Mucosa of stomach (tissue), 1 donor: ENCODE measurements around the gene BABAM1.

Experiments used
- H3K27me3 ChIP-seq: one replicate; pipeline ENCODE4 v1.7.0; 2013; ENCODE audit warnings: mild to moderate bottlenecking, low read length; ENCODE audit not compliant: control insufficient read depth, insufficient read depth
- H3K36me3 ChIP-seq: one replicate; pipeline ENCODE4 v1.7.0; 2013; ENCODE audit warnings: low read length; ENCODE audit not compliant: control insufficient read depth, insufficient read depth
- H3K4me1 ChIP-seq: one replicate; pipeline ENCODE4 v1.7.0; 2013; ENCODE audit warnings: mild to moderate bottlenecking, low read length; ENCODE audit not compliant: control insufficient read depth, insufficient read depth
- H3K4me3 ChIP-seq: one replicate; pipeline ENCODE4 v1.7.0; 2013; ENCODE audit warnings: low read length
- H3K9ac ChIP-seq: one replicate; pipeline ENCODE4 v1.7.0; 2013; ENCODE audit warnings: mild to moderate bottlenecking, low read length, moderate library complexity
- H3K9me3 ChIP-seq: one replicate; pipeline ENCODE4 v1.7.0; 2013; ENCODE audit warnings: mild to moderate bottlenecking, low read length, moderate library complexity; ENCODE audit not compliant: control insufficient read depth
- donor health status: Pancreatic carcinoma.

BABAM1 gene

GRCh38 chr19:17266975-17267788, at the start of gene BABAM1:
TSS of gene BABAM1 (plus strand) at chr19:17267443. CDS start at chr19:17268807, 1,364 bp downstream.
- Histone ChIP-seq H3K4me3 (peak within 1 kb of the TSS; percentile 99), H3K4me1 (no peaks in the 10 kb centered on the region), H3K27me3 (no peaks in the 10 kb centered on the region), H3K9me3 (no peaks in the 10 kb centered on the region), H3K9ac (peak within 1 kb of the TSS; percentile 79), H3K36me3 (peaks cover 4% of the 10 kb centered on the region)

DNA sequence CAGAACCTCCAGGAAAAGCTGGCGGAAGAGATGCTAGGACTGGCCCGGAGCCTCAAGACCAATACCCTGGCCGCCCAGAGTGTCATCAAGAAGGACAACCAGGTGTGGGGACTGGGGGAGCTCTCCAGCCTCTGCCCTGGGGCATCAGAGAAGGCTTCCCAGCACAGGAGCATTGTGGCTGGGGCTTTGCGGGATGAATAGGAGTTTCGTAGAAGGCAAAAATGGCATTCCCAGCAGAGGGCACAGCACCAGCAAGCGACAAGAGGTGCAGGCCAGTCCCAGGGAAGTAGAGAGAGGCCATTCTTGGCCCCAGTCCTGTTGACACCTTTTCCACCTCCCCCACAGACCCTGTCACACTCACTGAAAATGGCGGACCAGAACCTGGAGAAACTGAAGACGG, 48.0 kb upstream of the BABAM1 start:
- H3K9me3 ChIP-seq = no peaks in the 10 kb centered on the region
- H3K27me3 ChIP-seq = no peaks in the 10 kb centered on the region
- H3K4me1 ChIP-seq = peaks cover 25% of the 10 kb centered on the region
- no peak overlapping the region for H3K9ac ChIP-seq
- H3K4me3 ChIP-seq = no peak overlapping the region
- no peaks in the 10 kb centered on the region for H3K36me3 ChIP-seq

DNA sequence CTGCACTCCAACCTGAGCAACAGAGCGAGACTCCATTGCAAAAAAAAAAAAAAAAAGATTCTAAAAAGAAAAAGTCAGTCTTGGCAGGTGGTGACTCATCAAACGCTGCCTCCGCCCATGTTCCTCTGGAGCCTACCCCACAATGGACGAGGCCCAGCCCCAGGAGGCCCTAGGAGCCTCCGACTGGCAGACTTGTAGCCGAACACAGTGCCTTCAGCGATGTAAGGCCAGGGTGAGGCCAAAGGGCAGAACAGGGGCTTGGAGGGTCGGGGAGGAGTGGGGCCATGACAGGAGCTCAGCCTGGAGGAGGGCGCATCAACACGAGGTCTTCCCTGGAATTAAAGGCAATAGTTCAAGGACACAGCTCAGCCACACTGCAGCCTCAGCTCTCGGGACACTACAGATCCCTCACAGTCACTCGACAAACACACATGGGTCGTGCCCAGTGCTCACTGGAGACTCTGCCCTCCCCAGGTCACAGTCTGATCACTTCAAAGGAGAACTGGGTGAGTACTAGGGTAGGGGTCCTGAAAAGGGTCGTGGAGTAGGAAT, 47.0 kb upstream of the BABAM1 start:
- H3K36me3 ChIP-seq = no peaks in the 10 kb centered on the region
- peak overlapping the region; percentile 22 for H3K9ac ChIP-seq
- no peaks in the 10 kb centered on the region for H3K27me3 ChIP-seq
- H3K4me1 ChIP-seq = peaks cover 18% of the 10 kb centered on the region
- H3K9me3 ChIP-seq = no peaks in the 10 kb centered on the region
- no peak overlapping the region for H3K4me3 ChIP-seq

- H3K9me3 ChIP-seq = no peaks in the 10 kb centered on the region
- no peaks in the 10 kb centered on the region for H3K36me3 ChIP-seq
- no peak overlapping the region for H3K4me3 ChIP-seq
- H3K27me3 ChIP-seq = no peaks in the 10 kb centered on the region
- peaks cover 12% of the 10 kb centered on the region for H3K4me1 ChIP-seq
- no peak overlapping the region for H3K9ac ChIP-seq
Measured at GRCh38 chr19:17225053-17225452, 42.2 kb upstream of the BABAM1 start.

- Histone ChIP-seq H3K4me3 (peak within 1 kb of the TSS; percentile 31), H3K4me1 (peaks cover 5% of the 10 kb centered on the region), H3K27me3 (no peaks in the 10 kb centered on the region), H3K9me3 (no peaks in the 10 kb centered on the region), H3K36me3 (peaks cover 5% of the 10 kb centered on the region), H3K9ac (peak within 1 kb of the TSS; percentile 53)
Measured at GRCh38 chr19:17226002-17226933, 41.0 kb upstream of the BABAM1 start, which contains the start of gene OCEL1. TSS of gene OCEL1 (plus strand) at chr19:17226226. CDS start at chr19:17226248, 22 bp downstream.

DNA sequence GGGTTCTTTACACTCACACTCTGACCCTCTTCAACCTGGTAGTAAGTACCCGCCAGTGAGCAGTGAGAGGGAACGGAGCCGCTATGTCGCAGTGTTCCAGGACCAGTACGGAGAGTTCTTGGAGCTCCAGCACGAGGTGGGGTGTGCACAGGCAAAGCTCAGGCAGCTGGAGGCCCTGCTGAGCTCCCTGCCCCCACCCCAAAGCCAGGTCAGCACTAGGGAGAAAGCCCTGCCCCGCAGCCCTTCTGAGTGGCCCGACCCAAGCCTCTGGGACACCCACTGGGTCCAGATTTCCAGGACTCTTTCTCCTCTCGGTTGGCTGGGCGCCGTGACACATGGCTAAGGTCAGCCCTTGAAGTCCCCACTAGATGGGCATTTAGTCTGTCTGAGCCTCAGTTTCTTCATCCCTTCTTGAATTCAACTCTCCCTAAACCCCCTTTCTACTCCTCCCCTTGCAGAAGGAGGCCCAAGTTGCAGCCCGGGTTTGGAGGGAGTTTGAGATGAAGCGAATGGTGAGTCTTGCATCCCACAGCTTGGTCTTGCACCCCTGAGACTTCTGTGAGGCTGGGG, 39.4 kb upstream of the BABAM1 start:
- Histone ChIP-seq H3K27me3 (no peaks in the 10 kb centered on the region), H3K4me1 (peaks cover 5% of the 10 kb centered on the region), H3K36me3 (peaks cover 13% of the 10 kb centered on the region), H3K9me3 (no peaks in the 10 kb centered on the region), H3K4me3 (no peak overlapping the region), H3K9ac (no peak overlapping the region)

DNA sequence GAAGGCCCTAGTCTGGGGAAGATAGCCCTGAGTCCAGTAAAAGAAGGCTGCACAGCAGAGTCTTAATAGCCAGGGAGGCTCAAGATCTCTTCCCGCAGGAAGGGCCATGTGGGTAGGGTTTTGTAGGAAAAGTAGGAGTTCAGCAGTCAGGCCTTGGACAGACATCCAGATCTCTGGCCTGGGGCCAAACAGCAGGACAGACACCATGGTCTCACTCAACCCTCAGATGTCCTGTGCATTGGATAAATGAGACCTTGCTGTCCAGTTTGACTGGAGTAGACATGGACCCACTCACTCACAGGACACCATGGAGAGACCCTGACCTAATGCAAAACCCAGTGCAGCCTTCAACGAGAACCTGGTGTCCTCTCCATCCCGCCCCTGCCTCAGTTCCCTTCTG, 37.4 kb upstream of the BABAM1 start:
- no peak overlapping the region for H3K4me3 ChIP-seq
- H3K9ac ChIP-seq = no peak overlapping the region
- H3K27me3 ChIP-seq = no peaks in the 10 kb centered on the region
- H3K4me1 ChIP-seq = peaks cover 7% of the 10 kb centered on the region
- no peaks in the 10 kb centered on the region for H3K9me3 ChIP-seq
- H3K36me3 ChIP-seq = peaks cover 13% of the 10 kb centered on the region

DNA sequence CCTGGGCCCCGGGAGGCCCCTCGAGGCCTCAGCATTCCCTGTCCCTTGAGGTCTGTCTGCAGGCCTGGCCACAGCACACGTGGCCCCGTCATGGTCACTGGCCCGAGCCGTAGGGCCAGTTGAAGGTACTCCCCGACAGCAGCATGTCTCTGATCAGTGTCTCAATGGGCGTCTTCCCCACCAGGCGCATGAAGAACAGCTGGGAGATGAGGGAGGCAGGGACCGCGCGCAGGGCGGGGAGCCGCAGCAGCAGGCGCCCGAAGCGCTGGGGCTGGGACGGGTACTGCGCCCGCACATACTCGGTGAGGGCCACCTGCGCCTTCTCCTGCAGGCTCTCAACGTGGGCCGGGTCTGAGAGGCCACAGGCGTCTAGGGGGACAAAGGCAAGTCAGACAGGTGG, 35.0 kb upstream of the BABAM1 start:
- no peaks in the 10 kb centered on the region for H3K9me3 ChIP-seq
- H3K36me3 ChIP-seq = peaks cover 13% of the 10 kb centered on the region

GRCh38 chr19:17234911-17235299, 32.3 kb upstream of the BABAM1 start:
- Histone ChIP-seq H3K9ac (peak overlapping the region; percentile 43), H3K9me3 (no peaks in the 10 kb centered on the region), H3K36me3 (peaks cover 20% of the 10 kb centered on the region), H3K27me3 (no peaks in the 10 kb centered on the region), H3K4me3 (peak overlapping the region; percentile 56), H3K4me1 (peaks cover 38% of the 10 kb centered on the region)

More for the DNA sequence above, 35.0 kb upstream of the BABAM1 start:
- Histone ChIP-seq H3K4me1 (peaks cover 24% of the 10 kb centered on the region), H3K9ac (no peak overlapping the region), H3K4me3 (no peak overlapping the region), H3K27me3 (no peaks in the 10 kb centered on the region)

GRCh38 chr19:17235300-17235970, 31.8 kb upstream of the BABAM1 start:
- H3K36me3 ChIP-seq = peaks cover 22% of the 10 kb centered on the region
- H3K27me3 ChIP-seq = no peaks in the 10 kb centered on the region
- peak overlapping the region; percentile 56 for H3K4me3 ChIP-seq
- no peaks in the 10 kb centered on the region for H3K9me3 ChIP-seq
- peak overlapping the region; percentile 43 for H3K9ac ChIP-seq
- peaks cover 42% of the 10 kb centered on the region for H3K4me1 ChIP-seq
